Raji (cell line): ENCODE results near the gene LRRFIP2.

Source experiments
- POLR2A ChIP-seq: IDR thresholded peaks from 2 replicates; pipeline ENCODE4 v1.6.1; 2011; ENCODE audit warnings: low read depth, low read length, control low read depth; ENCODE audit not compliant: insufficient read depth

LRRFIP2 gene

GRCh38 chr3:37071921-37072320, 102.5 kb downstream of the LRRFIP2 start:
- TF ChIP-seq POLR2A: no peak

GRCh38 chr3:37068031-37068430, 106.4 kb downstream of the LRRFIP2 start:
- no peak for TF ChIP-seq POLR2A

GRCh38 chr3:37067577-37067976, 106.8 kb downstream of the LRRFIP2 start:
- no peak for TF ChIP-seq POLR2A

- no peak for TF ChIP-seq POLR2A
Measured at GRCh38 chr3:37064747-37065146, 109.6 kb downstream of the LRRFIP2 start.

- TF ChIP-seq POLR2A: no peak
Measured at GRCh38 chr3:37058117-37058516, 116.3 kb downstream of the LRRFIP2 start.

GRCh38 chr3:37056826-37057225, 117.6 kb downstream of the LRRFIP2 start:
- no peak for TF ChIP-seq POLR2A

- TF ChIP-seq POLR2A: no peak
Measured at GRCh38 chr3:37054370-37054769, 120.0 kb downstream of the LRRFIP2 start.

- no peak for TF ChIP-seq POLR2A
Measured at GRCh38 chr3:37053753-37054152, 120.6 kb downstream of the LRRFIP2 start.

GRCh38 chr3:37053337-37053736, 121.0 kb downstream of the LRRFIP2 start:
- TF ChIP-seq POLR2A: no peak

- no peak for TF ChIP-seq POLR2A
Measured at GRCh38 chr3:37052860-37053259, 121.5 kb downstream of the LRRFIP2 start.

GRCh38 chr3:37050282-37050681, 124.1 kb downstream of the LRRFIP2 start:
- TF ChIP-seq POLR2A: no peak

- TF ChIP-seq POLR2A: no peak
Measured at GRCh38 chr3:37041546-37042195, 132.7 kb downstream of the LRRFIP2 start.

GRCh38 chr3:37040231-37040630, 134.2 kb downstream of the LRRFIP2 start:
- no peak for TF ChIP-seq POLR2A

GRCh38 chr3:37039161-37039846, 135.1 kb downstream of the LRRFIP2 start:
- no peak for TF ChIP-seq POLR2A

GRCh38 chr3:37037352-37037751, 137.0 kb downstream of the LRRFIP2 start:
- TF ChIP-seq POLR2A: no peak

- no peak for TF ChIP-seq POLR2A
Measured at GRCh38 chr3:37032961-37033360, 141.4 kb downstream of the LRRFIP2 start.
